Fibroblast of lung (primary cell): ENCODE results near the gene ADAR.

Experiments
- CTCF ChIP-seq, 2 donors: IDR thresholded peaks in 1 of 2; conservative IDR thresholded peaks in 1 of 2; 1 replicate in 1 of 2; 2 replicates in 1 of 2; pipeline ENCODE4 v1.5.1; 2011 to 2012; ENCODE audit warnings: low read length in 2 of 2, control low read depth in 1 of 2, inconsistent platforms in 1 of 2, low read depth in 1 of 2, mild to moderate bottlenecking in 1 of 2
- EZH2 ChIP-seq: IDR thresholded peaks from 2 replicates; pipeline ENCODE4 v1.5.1; 2012; ENCODE audit warnings: low read length, control low read depth, mild to moderate bottlenecking; ENCODE audit errors: missing control alignments

DNA sequence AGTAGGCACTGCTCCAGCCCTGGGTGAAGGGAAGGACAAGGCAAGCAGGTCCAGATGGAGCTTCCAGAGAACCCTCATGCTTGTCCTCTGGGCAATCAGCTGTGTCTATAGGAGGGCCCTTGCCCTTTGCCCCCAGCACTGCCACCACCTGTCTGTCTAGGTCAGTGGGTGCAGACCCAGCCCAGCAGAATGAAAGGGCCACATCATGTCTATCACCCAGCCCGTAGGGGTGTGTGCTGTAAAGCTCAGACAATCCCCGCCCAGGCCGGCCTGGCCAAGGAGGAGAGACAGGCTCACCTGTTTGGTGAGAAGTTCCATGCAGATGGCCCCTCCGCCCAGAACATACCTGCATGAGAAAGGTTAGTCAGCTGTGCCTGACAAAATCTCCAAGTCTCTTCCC lies 56.5 kb downstream of the ADAR start:
- TF ChIP-seq CTCF (conservative IDR thresholded peaks at IDR 0.05 in 1 of 2, IDR thresholded peaks at IDR 0.05 in 1 of 2; ENCODE audit: low read depth in 1 of 2, low read length in 2 of 2) (no peak), EZH2 (no peak)
